Measurements from ENCODE around the gene LEF1. TPM values are rescaled to one million over a fixed set of nuclear protein-coding genes. Genes with fewer than 3 reads are reported as not detected.

The LEF1 gene
- total and polyA plus RNA-seq, 2 donors (not counting 1 experiment from before 2014, with no cell fraction given), result 1.8 to 2.6 TPM

- no peaks in the 10 kb centered on the region for H3K36me3 ChIP-seq (ENCODE audit: control insufficient read depth, insufficient read depth, low read length)
- H2AFZ ChIP-seq (ENCODE audit: low read length), result no peak overlapping the region
- no peaks in the 10 kb centered on the region for H3K79me2 ChIP-seq (ENCODE audit: control insufficient read depth, insufficient read depth, low read length)
- no peaks in the 10 kb centered on the region for H4K20me1 ChIP-seq (ENCODE audit: control insufficient read depth, extremely low read depth, insufficient read depth, low read length)
- H3K4me1 ChIP-seq (ENCODE audit: control insufficient read depth, extremely low read depth, insufficient read depth, low read length), result no peaks in the 10 kb centered on the region
- no peak for DNase-seq (ENCODE audit: low read depth in 2 of 2)
- H3K27ac ChIP-seq (ENCODE audit: insufficient read depth, low read length), result no peak overlapping the region
- H3K9ac ChIP-seq (ENCODE audit: insufficient read depth, low read length), result no peak overlapping the region
- no peak overlapping the region for H3K4me2 ChIP-seq (ENCODE audit: extremely low read depth, insufficient read depth, low read length)
- TF ChIP-seq CTCF (conservative IDR thresholded peaks at IDR 0.05 in 1 of 2, IDR thresholded peaks at IDR 0.05 in 1 of 2; ENCODE audit: low read depth in 1 of 2, low read length in 2 of 2), result no peak
- no peak for TF ChIP-seq EZH2 (IDR thresholded peaks at IDR 0.05; ENCODE audit: low read length, missing control alignments)
- no peaks in the 10 kb centered on the region for H3K9me3 ChIP-seq (ENCODE audit: control insufficient read depth, insufficient read depth, low read depth, low read length)
- H3K27me3 ChIP-seq (ENCODE audit: control insufficient read depth, insufficient read depth, low read length), result no peaks in the 10 kb centered on the region
- no peak overlapping the region for H3K4me3 ChIP-seq (replicated peaks in 1 of 4; ENCODE audit: control extremely low read depth in 1 of 4, insufficient read depth in 1 of 4, low read depth in 3 of 4, low read length in 4 of 4)
Measured at GRCh38 chr4:108110450-108110849, 58.3 kb downstream of the LEF1 start.

- Histone ChIP-seq H3K4me2 (ENCODE audit: extremely low read depth, insufficient read depth, low read length) (no peak overlapping the region), H3K4me1 (ENCODE audit: control insufficient read depth, extremely low read depth, insufficient read depth, low read length) (no peaks in the 10 kb centered on the region), H3K9me3 (ENCODE audit: control insufficient read depth, insufficient read depth, low read depth, low read length) (no peaks in the 10 kb centered on the region), H3K9ac (ENCODE audit: insufficient read depth, low read length) (no peak overlapping the region), H3K79me2 (ENCODE audit: control insufficient read depth, insufficient read depth, low read length) (no peaks in the 10 kb centered on the region), H4K20me1 (ENCODE audit: control insufficient read depth, extremely low read depth, insufficient read depth, low read length) (no peaks in the 10 kb centered on the region), H3K27ac (ENCODE audit: insufficient read depth, low read length) (no peak overlapping the region), H3K27me3 (ENCODE audit: control insufficient read depth, insufficient read depth, low read length) (no peaks in the 10 kb centered on the region), H3K4me3 (replicated peaks in 1 of 4; ENCODE audit: control extremely low read depth in 1 of 4, insufficient read depth in 1 of 4, low read depth in 3 of 4, low read length in 4 of 4) (no peak overlapping the region), H3K36me3 (ENCODE audit: control insufficient read depth, insufficient read depth, low read length) (no peaks in the 10 kb centered on the region), H2AFZ (ENCODE audit: low read length) (no peak overlapping the region)
- no peak for DNase-seq (ENCODE audit: low read depth in 2 of 2)
- TF ChIP-seq EZH2 (IDR thresholded peaks at IDR 0.05; ENCODE audit: low read length, missing control alignments) (no peak), CTCF (conservative IDR thresholded peaks at IDR 0.05 in 1 of 2, IDR thresholded peaks at IDR 0.05 in 1 of 2; ENCODE audit: low read depth in 1 of 2, low read length in 2 of 2) (no peak)
Measured at GRCh38 chr4:108109997-108110416, 58.7 kb downstream of the LEF1 start.

DNA sequence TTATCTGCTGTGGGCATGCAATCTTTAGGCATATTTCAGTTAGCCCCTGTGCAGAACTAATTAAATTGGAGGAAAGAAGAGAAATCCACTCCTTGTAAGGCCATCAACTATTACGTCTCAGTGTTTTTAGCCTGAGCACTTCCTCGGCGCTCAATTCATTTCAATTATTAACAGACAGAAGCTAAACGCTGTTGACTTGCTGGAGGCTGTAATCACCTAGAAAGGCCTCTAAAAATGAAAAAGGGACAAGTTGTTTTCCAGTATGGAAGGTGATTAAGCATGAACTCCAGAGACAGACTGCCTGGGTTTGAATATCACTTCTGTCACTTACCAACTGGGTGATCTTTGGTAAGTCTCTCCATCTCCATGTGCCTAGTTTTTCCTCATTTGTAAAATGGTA is 59.6 kb downstream of the LEF1 start:
- TF ChIP-seq EZH2 (IDR thresholded peaks at IDR 0.05; ENCODE audit: low read length, missing control alignments) (no peak), CTCF (conservative IDR thresholded peaks at IDR 0.05 in 1 of 2, IDR thresholded peaks at IDR 0.05 in 1 of 2; ENCODE audit: low read depth in 1 of 2, low read length in 2 of 2) (no peak)
- H4K20me1 ChIP-seq (ENCODE audit: control insufficient read depth, extremely low read depth, insufficient read depth, low read length), result no peaks in the 10 kb centered on the region
- no peak overlapping the region for H3K4me2 ChIP-seq (ENCODE audit: extremely low read depth, insufficient read depth, low read length)
- no peak overlapping the region for H3K4me3 ChIP-seq (replicated peaks in 1 of 4; ENCODE audit: control extremely low read depth in 1 of 4, insufficient read depth in 1 of 4, low read depth in 3 of 4, low read length in 4 of 4)
- no peaks in the 10 kb centered on the region for H3K27me3 ChIP-seq (ENCODE audit: control insufficient read depth, insufficient read depth, low read length)
- no peaks in the 10 kb centered on the region for H3K4me1 ChIP-seq (ENCODE audit: control insufficient read depth, extremely low read depth, insufficient read depth, low read length)
- no peak overlapping the region for H2AFZ ChIP-seq (ENCODE audit: low read length)
- no peak overlapping the region for H3K9ac ChIP-seq (ENCODE audit: insufficient read depth, low read length)
- no peak for DNase-seq (ENCODE audit: low read depth in 2 of 2)
- H3K9me3 ChIP-seq (ENCODE audit: control insufficient read depth, insufficient read depth, low read depth, low read length), result no peaks in the 10 kb centered on the region
- H3K36me3 ChIP-seq (ENCODE audit: control insufficient read depth, insufficient read depth, low read length), result no peaks in the 10 kb centered on the region
- no peaks in the 10 kb centered on the region for H3K79me2 ChIP-seq (ENCODE audit: control insufficient read depth, insufficient read depth, low read length)
- no peak overlapping the region for H3K27ac ChIP-seq (ENCODE audit: insufficient read depth, low read length)
